AG04450 (cell line): ENCODE data around the gene SETDB1. TPM values are rescaled to one million over a fixed set of nuclear protein-coding genes. Genes with fewer than 3 reads are reported as not detected.

Experiments
- CTCF ChIA-PET: fragments of 300-600, 350-600 bp; formaldehyde crosslinking; extraction: SDS; loops from one replicate; lab custom pipeline; 2022; ENCODE audit warnings: antibody characterized with exemption, inconsistent platforms; lab: Charles Lee
- POLR2A ChIA-PET: fragments of 350-600 bp; formaldehyde crosslinking; extraction: SDS; loops from one replicate; lab custom pipeline; 2021; ENCODE audit warnings: antibody characterized with exemption, inconsistent platforms; lab: Yijun Ruan, JAX
- DNase-seq: peaks from one replicate; pipeline ENCODE4 v3.0.0-alpha.2; 2011; ENCODE audit warnings: low read depth, low spot score
- H3K27ac ChIP-seq: one replicate; pipeline ENCODE4 v1.5.1; 2012; ENCODE audit warnings: low read depth, low read length, control low read depth
- H3K27me3 ChIP-seq: one replicate; pipeline ENCODE4 v1.6.0; 2012; ENCODE audit warnings: low read length; ENCODE audit not compliant: control insufficient read depth, insufficient read depth
- H3K4me3 ChIP-seq: 2 replicates; pipeline ENCODE4 v1.5.1; 2011; ENCODE audit warnings: mild to moderate bottlenecking, low read depth, low read length, control low read depth
- H3K9me3 ChIP-seq: 2 replicates; pipeline ENCODE4 v1.5.1; 2012; ENCODE audit warnings: low read length; ENCODE audit not compliant: control insufficient read depth, insufficient read depth
- CTCF ChIP-seq: IDR thresholded peaks from 2 replicates; pipeline ENCODE4 v1.5.1; 2011; ENCODE audit warnings: low read depth, low read length, control low read depth, inconsistent platforms
- polyA plus RNA-seq: library from polyadenylated mRNA; depleted of rRNA; stranded (reverse); fragments of >200 nt; gene quantifications from 2 replicates; pipeline ENCODE4 v1.2.3, GENCODE V29; 2011

The SETDB1 gene
- polyA plus RNA-seq, 1 experiment, result 35.5 TPM

- H3K4me3 ChIP-seq, result no peak overlapping the region
- H3K27me3 ChIP-seq, result no peaks in the 10 kb centered on the region
- CTCF ChIA-PET, result no interaction called here
- POLR2A ChIA-PET, result no interaction called here
- H3K9me3 ChIP-seq, result no peaks in the 10 kb centered on the region
- no peak for TF ChIP-seq CTCF
- DNase-seq, result no peak
- H3K27ac ChIP-seq, result no peak overlapping the region
Measured at GRCh38 chr1:150902346-150902745, 23.8 kb upstream of the SETDB1 start.

GRCh38 chr1:150902751-150903150 is 23.4 kb upstream of the SETDB1 start:
- no peak for DNase-seq
- Histone ChIP-seq H3K9me3 (no peaks in the 10 kb centered on the region), H3K27ac (no peak overlapping the region), H3K4me3 (no peak overlapping the region), H3K27me3 (no peaks in the 10 kb centered on the region)
- ChIA-PET POLR2A (no interaction called here), CTCF (no interaction called here)
- TF ChIP-seq CTCF, result no peak

GRCh38 chr1:150905301-150905700 is 20.9 kb upstream of the SETDB1 start:
- ChIA-PET POLR2A (no interaction called here), CTCF (interaction anchor here (1.2 kb wide), 1 partner anchor 16 kb away, joined by 8 read pairs; no protein-coding TSS in a partner anchor)
- Histone ChIP-seq H3K4me3 (no peak overlapping the region), H3K9me3 (no peaks in the 10 kb centered on the region; the same call in 1 of the 2 replicates), H3K27ac (no peak overlapping the region), H3K27me3 (peaks cover 2% of the 10 kb centered on the region)
- no peak for DNase-seq
- TF ChIP-seq CTCF, result no peak

GRCh38 chr1:150906329-150906728 is 19.8 kb upstream of the SETDB1 start:
- POLR2A ChIA-PET, result no interaction called here
- H3K27ac ChIP-seq, result no peak overlapping the region
- H3K4me3 ChIP-seq, result no peak overlapping the region
- no peak for TF ChIP-seq CTCF
- H3K27me3 ChIP-seq, result peaks cover 2% of the 10 kb centered on the region
- H3K9me3 ChIP-seq, result peaks cover 3% of the 10 kb centered on the region
- no peak for DNase-seq
- CTCF ChIA-PET, result interaction anchor here (1.2 kb wide), 1 partner anchor 15 kb away, joined by 8 read pairs; no protein-coding TSS in a partner anchor

- no peak overlapping the region for H3K27ac ChIP-seq
- ChIA-PET POLR2A (no interaction called here), CTCF (no interaction called here)
Measured at GRCh38 chr1:150906813-150907212, 19.4 kb upstream of the SETDB1 start.

More at GRCh38 chr1:150906813-150907212, 19.4 kb upstream of the SETDB1 start:
- DNase-seq, result no peak
- Histone ChIP-seq H3K9me3 (peaks cover 3% of the 10 kb centered on the region), H3K4me3 (no peak overlapping the region), H3K27me3 (peaks cover 2% of the 10 kb centered on the region)
- TF ChIP-seq CTCF, result no peak
